Measurements from ENCODE around the gene CLEC17A.

DNA sequence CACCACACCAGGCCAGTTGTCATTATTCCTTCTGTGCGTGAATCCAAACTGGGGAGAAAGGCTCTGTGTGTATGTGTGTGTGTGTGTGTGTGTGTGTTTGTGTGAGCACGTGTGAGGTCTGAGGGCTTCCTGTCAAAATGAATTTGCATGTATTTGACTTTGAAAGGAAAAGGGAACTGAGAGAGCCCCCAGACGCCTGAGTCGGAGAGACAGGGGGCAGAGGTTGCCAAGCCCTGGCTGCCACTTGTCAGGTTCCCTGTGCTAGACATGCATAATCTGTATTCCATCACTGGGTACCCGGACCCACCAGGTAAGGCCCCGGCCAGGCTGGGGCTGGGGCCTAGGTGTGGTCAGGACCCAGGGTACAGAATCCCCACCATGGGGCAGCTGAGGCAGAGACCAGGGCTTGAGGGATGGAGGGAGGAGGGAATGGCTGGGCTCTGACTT is at the start of gene CLEC17A:
- no peak for TF ChIP-seq EZH2 (IDR thresholded peaks at IDR 0.05; ENCODE audit: borderline replicate concordance, insufficient read depth, low read length, poor library complexity, severe bottlenecking)
- no peak for TF ChIP-seq SMC3 (conservative IDR thresholded peaks at IDR 0.05; ENCODE audit: poor library complexity)
- TF ChIP-seq, protein P1, sequence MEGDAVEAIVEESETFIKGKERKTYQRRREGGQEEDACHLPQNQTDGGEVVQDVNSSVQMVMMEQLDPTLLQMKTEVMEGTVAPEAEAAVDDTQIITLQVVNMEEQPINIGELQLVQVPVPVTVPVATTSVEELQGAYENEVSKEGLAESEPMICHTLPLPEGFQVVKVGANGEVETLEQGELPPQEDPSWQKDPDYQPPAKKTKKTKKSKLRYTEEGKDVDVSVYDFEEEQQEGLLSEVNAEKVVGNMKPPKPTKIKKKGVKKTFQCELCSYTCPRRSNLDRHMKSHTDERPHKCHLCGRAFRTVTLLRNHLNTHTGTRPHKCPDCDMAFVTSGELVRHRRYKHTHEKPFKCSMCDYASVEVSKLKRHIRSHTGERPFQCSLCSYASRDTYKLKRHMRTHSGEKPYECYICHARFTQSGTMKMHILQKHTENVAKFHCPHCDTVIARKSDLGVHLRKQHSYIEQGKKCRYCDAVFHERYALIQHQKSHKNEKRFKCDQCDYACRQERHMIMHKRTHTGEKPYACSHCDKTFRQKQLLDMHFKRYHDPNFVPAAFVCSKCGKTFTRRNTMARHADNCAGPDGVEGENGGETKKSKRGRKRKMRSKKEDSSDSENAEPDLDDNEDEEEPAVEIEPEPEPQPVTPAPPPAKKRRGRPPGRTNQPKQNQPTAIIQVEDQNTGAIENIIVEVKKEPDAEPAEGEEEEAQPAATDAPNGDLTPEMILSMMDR (IDR thresholded peaks at IDR 0.05; ENCODE audit: poor library complexity, severe bottlenecking) = no peak
- TF ChIP-seq, protein P2, sequence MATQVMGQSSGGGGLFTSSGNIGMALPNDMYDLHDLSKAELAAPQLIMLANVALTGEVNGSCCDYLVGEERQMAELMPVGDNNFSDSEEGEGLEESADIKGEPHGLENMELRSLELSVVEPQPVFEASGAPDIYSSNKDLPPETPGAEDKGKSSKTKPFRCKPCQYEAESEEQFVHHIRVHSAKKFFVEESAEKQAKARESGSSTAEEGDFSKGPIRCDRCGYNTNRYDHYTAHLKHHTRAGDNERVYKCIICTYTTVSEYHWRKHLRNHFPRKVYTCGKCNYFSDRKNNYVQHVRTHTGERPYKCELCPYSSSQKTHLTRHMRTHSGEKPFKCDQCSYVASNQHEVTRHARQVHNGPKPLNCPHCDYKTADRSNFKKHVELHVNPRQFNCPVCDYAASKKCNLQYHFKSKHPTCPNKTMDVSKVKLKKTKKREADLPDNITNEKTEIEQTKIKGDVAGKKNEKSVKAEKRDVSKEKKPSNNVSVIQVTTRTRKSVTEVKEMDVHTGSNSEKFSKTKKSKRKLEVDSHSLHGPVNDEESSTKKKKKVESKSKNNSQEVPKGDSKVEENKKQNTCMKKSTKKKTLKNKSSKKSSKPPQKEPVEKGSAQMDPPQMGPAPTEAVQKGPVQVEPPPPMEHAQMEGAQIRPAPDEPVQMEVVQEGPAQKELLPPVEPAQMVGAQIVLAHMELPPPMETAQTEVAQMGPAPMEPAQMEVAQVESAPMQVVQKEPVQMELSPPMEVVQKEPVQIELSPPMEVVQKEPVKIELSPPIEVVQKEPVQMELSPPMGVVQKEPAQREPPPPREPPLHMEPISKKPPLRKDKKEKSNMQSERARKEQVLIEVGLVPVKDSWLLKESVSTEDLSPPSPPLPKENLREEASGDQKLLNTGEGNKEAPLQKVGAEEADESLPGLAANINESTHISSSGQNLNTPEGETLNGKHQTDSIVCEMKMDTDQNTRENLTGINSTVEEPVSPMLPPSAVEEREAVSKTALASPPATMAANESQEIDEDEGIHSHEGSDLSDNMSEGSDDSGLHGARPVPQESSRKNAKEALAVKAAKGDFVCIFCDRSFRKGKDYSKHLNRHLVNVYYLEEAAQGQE (IDR thresholded peaks at IDR 0.05; ENCODE audit: borderline replicate concordance) = no peak
- no peak for TF ChIP-seq EP300 (conservative IDR thresholded peaks at IDR 0.05; ENCODE audit: poor library complexity, severe bottlenecking)
